SK-N-MC (cell line): ENCODE results near the gene CDKL1.

Experiments
- DNase-seq: peaks from one replicate; pipeline ENCODE4 v3.0.0-alpha.2; 2011; ENCODE audit warnings: low read depth, low spot score
- H3K27ac ChIP-seq: fragments of 200-600 bp; sonication (generic); 2 replicates; pipeline ENCODE4 v1.5.1; 2016; ENCODE audit warnings: mixed run types
- H3K36me3 ChIP-seq: fragments of 200-600 bp; sonication (generic); 2 replicates; pipeline ENCODE4 v1.6.1; 2017; ENCODE audit warnings: antibody characterized with exemption, low read length, mixed read lengths; ENCODE audit not compliant: insufficient read depth
- H3K4me3 ChIP-seq: fragments of 200-600 bp; sonication (generic); 2 replicates; pipeline ENCODE4 v1.5.1; 2016
- H3K9ac ChIP-seq: fragments of 200-600 bp; sonication (generic); 2 replicates; pipeline ENCODE4 v1.8.0; 2017; ENCODE audit warnings: mixed run types, mixed read lengths; ENCODE audit not compliant: insufficient read length
- H3K9me3 ChIP-seq: fragments of 200-600 bp; sonication (generic); 2 replicates; pipeline ENCODE4 v1.6.1; 2017; ENCODE audit warnings: low read depth, mild to moderate bottlenecking, antibody characterized with exemption, low read length, moderate library complexity, mixed read lengths
- EZH2 ChIP-seq: fragments of 200-600 bp; sonication (generic); IDR thresholded peaks from one replicate; pipeline ENCODE4 v1.6.1; 2017; ENCODE audit warnings: antibody characterized with exemption
- FOXP2 ChIP-seq: optimal IDR thresholded peaks from 2 replicates; pipeline ENCODE3; 2011; ENCODE audit warnings: mild to moderate bottlenecking, moderate library complexity; ENCODE audit not compliant: insufficient read depth; ENCODE audit errors: extremely low read length, control extremely low read depth
- POLR2AphosphoS5 ChIP-seq: IDR thresholded peaks from 2 replicates; pipeline ENCODE4 v1.6.1; 2012; ENCODE audit warnings: mild to moderate bottlenecking, low read depth, low read length, borderline replicate concordance

The CDKL1 gene

GRCh38 chr14:50410921-50411320 lies 14.2 kb upstream of the CDKL1 start:
- H3K9me3 ChIP-seq = no peaks in the 10 kb centered on the region
- H3K27ac ChIP-seq = no peak overlapping the region
- no peak overlapping the region for H3K9ac ChIP-seq
- TF ChIP-seq FOXP2 (no peak), EZH2 (no peak), POLR2AphosphoS5 (no peak)
- no peak overlapping the region for H3K4me3 ChIP-seq
- peaks cover 2% of the 10 kb centered on the region for H3K36me3 ChIP-seq
- no peak for DNase-seq

GRCh38 chr14:50410071-50410470 lies 13.4 kb upstream of the CDKL1 start:
- no peaks in the 10 kb centered on the region for H3K9me3 ChIP-seq
- DNase-seq = no peak
- no peak overlapping the region for H3K27ac ChIP-seq
- no peak overlapping the region for H3K4me3 ChIP-seq
- TF ChIP-seq EZH2 (no peak), FOXP2 (no peak)
- no peaks in the 10 kb centered on the region; the same call in 1 of the 2 replicates for H3K36me3 ChIP-seq
- H3K9ac ChIP-seq = no peak overlapping the region

GRCh38 chr14:50407111-50407812 lies 10.6 kb upstream of the CDKL1 start:
- Histone ChIP-seq H3K4me3 (no peak overlapping the region), H3K9ac (no peak overlapping the region), H3K27ac (no peak overlapping the region), H3K9me3 (no peaks in the 10 kb centered on the region), H3K36me3 (no peaks in the 10 kb centered on the region)
- DNase-seq = no peak
- no peak for TF ChIP-seq POLR2AphosphoS5
- no peak for TF ChIP-seq FOXP2

GRCh38 chr14:50403419-50403818 lies 6.7 kb upstream of the CDKL1 start:
- H3K27ac ChIP-seq = peak overlapping the region; percentile 73
- TF ChIP-seq POLR2AphosphoS5 (no peak), EZH2 (no peak), FOXP2 (no peak)
- no peak overlapping the region for H3K4me3 ChIP-seq
- no peaks in the 10 kb centered on the region for H3K36me3 ChIP-seq
- DNase-seq = no peak
- peak overlapping the region; percentile 0 for H3K9ac ChIP-seq
- H3K9me3 ChIP-seq = no peaks in the 10 kb centered on the region

- Histone ChIP-seq H3K9me3 (no peaks in the 10 kb centered on the region), H3K9ac (no peak overlapping the region), H3K27ac (peak overlapping the region; percentile 73), H3K4me3 (no peak overlapping the region), H3K36me3 (no peaks in the 10 kb centered on the region)
- no peak for TF ChIP-seq POLR2AphosphoS5
- no peak for TF ChIP-seq EZH2
- TF ChIP-seq FOXP2 = no peak
- DNase-seq = no peak
Observed at GRCh38 chr14:50402965-50403364, 6.3 kb upstream of the CDKL1 start.

GRCh38 chr14:50400461-50400860 lies 3.8 kb upstream of the CDKL1 start:
- H3K36me3 ChIP-seq = no peaks in the 10 kb centered on the region
- DNase-seq = no peak
- H3K9ac ChIP-seq = no peak overlapping the region
- no peaks in the 10 kb centered on the region for H3K9me3 ChIP-seq
- no peak overlapping the region for H3K4me3 ChIP-seq
- TF ChIP-seq POLR2AphosphoS5 (no peak), EZH2 (no peak), FOXP2 (no peak)
- H3K27ac ChIP-seq = no peak overlapping the region

- TF ChIP-seq POLR2AphosphoS5 = no peak
- TF ChIP-seq FOXP2 = no peak
- no peak for TF ChIP-seq EZH2
- no peaks in the 10 kb centered on the region for H3K36me3 ChIP-seq
- DNase-seq = no peak
- H3K27ac ChIP-seq = 0 out of 2 replicates have a peak overlapping the region, but pooled peaks have one; percentile 20
- no peaks in the 10 kb centered on the region for H3K9me3 ChIP-seq
- H3K9ac ChIP-seq = peak overlapping the region; percentile 2
- H3K4me3 ChIP-seq = no peak overlapping the region
Observed at GRCh38 chr14:50399251-50400032, 2.8 kb upstream of the CDKL1 start.

- H3K36me3 ChIP-seq = no peaks in the 10 kb centered on the region
- DNase-seq = no peak
Observed at GRCh38 chr14:50398189-50398580, 1.5 kb upstream of the CDKL1 start.

More at GRCh38 chr14:50398189-50398580, 1.5 kb upstream of the CDKL1 start:
- Histone ChIP-seq H3K27ac (no peak overlapping the region), H3K4me3 (no peak overlapping the region), H3K9ac (no peak overlapping the region), H3K9me3 (no peaks in the 10 kb centered on the region)
- no peak for TF ChIP-seq POLR2AphosphoS5
- no peak for TF ChIP-seq FOXP2
- no peak for TF ChIP-seq EZH2
